ENCODE data around the gene CLTB. TPM values are rescaled to one million over a fixed set of nuclear protein-coding genes. Genes with fewer than 3 reads are reported as not detected.

The CLTB gene
- total and polyA plus RNA-seq, 2 of the 13 experiments (the other 11 are each of a cell fraction or from before 2014, with no cell fraction given): 23.3 to 33.8 TPM

DNA sequence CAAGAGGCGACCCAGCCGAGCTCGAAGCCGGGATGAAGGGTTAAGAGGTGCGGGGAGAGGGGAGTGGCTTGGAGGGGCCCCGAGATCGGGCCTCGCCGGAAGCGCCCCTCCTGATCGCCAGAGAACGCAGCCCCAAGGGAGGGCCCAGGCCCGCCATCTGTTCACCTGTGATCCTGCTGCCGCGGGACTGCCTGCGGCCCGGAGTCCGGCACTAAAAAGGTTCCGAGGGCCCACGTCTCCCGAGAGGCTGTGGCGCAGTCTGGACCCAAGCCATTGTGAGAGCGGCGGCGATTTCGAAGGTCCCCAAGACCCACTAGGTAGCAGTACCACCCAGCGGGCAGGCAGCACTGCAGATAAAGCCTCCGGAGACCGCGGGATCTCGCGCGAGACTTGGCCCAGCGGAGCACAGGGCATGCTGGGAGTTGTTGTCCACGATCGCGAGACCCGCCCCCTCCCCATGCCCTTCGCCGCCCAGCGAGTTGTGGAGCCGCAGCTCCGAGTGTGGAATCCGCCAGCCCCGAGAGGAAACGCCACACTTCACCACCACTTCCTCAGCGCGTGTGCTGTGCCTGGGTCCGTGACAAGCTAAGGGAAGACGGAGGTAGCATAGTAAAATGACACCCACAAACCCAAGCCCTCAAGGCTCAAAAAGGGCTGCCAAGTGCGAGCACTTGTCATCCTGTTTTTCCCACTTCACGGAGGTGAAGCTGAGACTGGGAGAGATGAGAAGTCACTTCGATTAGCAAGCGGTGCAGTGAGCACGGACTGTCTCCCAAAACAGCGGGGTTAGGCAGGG, 54.7 kb downstream of the CLTB start, which contains the start of gene KIAA1191 (continued):
- TF ChIP-seq ZNF335 (CRISPR knock-in tag; IDR thresholded peaks at IDR 0.05) (peak; percentile 93), SRSF9 (IDR thresholded peaks at IDR 0.05; ENCODE audit: borderline replicate concordance, insufficient read depth, low read depth, low read length, poor library complexity, severe bottlenecking) (no peak), NFE2L1 (CRISPR knock-in tag; IDR thresholded peaks at IDR 0.05; ENCODE audit: borderline replicate concordance) (no peak), EEA1 (CRISPR knock-in tag; IDR thresholded peaks at IDR 0.05; ENCODE audit: borderline replicate concordance) (no peak), REXO4 (CRISPR knock-in tag; IDR thresholded peaks at IDR 0.05; ENCODE audit: borderline replicate concordance) (no peak), POLR2G (IDR thresholded peaks at IDR 0.05; ENCODE audit: low read depth, low read length) (peak; percentile 98), HES4 (CRISPR knock-in tag; IDR thresholded peaks at IDR 0.05; ENCODE audit: borderline replicate concordance) (peak; percentile 63; the same call in 1 of the 2 replicates), FOSL1 (CRISPR knock-in tag; IDR thresholded peaks at IDR 0.05; ENCODE audit: borderline replicate concordance) (no peak), ZNF432 (CRISPR knock-in tag; IDR thresholded peaks at IDR 0.05; ENCODE audit: borderline replicate concordance) (no peak), SRSF4 (IDR thresholded peaks at IDR 0.05; ENCODE audit: low read depth, low read length, poor library complexity, severe bottlenecking) (no peak), MED13 (CRISPR knock-in tag; IDR thresholded peaks at IDR 0.05) (no peak), MEIS1 (CRISPR knock-in tag; IDR thresholded peaks at IDR 0.05; ENCODE audit: borderline replicate concordance) (0 out of 2 replicates have a peak, but pooled peaks have one; percentile 34), ATM (IDR thresholded peaks at IDR 0.05; ENCODE audit: borderline replicate concordance) (no peak), ZNF7 (CRISPR knock-in tag; IDR thresholded peaks at IDR 0.05) (0 out of 2 replicates have a peak, but pooled peaks have one; percentile 30), MIER3 (CRISPR knock-in tag; IDR thresholded peaks at IDR 0.05; ENCODE audit: borderline replicate concordance) (peak; percentile 72; the same call in 1 of the 2 replicates)
- TF ChIP-seq, protein P1, sequence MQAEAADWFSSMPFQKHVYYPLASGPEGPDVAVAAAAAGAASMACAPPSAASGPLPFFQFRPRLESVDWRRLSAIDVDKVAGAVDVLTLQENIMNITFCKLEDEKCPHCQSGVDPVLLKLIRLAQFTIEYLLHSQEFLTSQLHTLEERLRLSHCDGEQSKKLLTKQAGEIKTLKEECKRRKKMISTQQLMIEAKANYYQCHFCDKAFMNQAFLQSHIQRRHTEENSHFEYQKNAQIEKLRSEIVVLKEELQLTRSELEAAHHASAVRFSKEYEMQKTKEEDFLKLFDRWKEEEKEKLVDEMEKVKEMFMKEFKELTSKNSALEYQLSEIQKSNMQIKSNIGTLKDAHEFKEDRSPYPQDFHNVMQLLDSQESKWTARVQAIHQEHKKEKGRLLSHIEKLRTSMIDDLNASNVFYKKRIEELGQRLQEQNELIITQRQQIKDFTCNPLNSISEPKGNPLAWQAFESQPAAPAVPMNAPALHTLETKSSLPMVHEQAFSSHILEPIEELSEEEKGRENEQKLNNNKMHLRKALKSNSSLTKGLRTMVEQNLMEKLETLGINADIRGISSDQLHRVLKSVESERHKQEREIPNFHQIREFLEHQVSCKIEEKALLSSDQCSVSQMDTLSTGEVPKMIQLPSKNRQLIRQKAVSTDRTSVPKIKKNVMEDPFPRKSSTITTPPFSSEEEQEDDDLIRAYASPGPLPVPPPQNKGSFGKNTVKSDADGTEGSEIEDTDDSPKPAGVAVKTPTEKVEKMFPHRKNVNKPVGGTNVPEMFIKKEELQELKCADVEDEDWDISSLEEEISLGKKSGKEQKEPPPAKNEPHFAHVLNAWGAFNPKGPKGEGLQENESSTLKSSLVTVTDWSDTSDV (CRISPR knock-in tag; IDR thresholded peaks at IDR 0.05): no peak
- TF ChIP-seq, protein P2, sequence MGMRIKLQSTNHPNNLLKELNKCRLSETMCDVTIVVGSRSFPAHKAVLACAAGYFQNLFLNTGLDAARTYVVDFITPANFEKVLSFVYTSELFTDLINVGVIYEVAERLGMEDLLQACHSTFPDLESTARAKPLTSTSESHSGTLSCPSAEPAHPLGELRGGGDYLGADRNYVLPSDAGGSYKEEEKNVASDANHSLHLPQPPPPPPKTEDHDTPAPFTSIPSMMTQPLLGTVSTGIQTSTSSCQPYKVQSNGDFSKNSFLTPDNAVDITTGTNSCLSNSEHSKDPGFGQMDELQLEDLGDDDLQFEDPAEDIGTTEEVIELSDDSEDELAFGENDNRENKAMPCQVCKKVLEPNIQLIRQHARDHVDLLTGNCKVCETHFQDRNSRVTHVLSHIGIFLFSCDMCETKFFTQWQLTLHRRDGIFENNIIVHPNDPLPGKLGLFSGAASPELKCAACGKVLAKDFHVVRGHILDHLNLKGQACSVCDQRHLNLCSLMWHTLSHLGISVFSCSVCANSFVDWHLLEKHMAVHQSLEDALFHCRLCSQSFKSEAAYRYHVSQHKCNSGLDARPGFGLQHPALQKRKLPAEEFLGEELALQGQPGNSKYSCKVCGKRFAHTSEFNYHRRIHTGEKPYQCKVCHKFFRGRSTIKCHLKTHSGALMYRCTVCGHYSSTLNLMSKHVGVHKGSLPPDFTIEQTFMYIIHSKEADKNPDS (CRISPR knock-in tag; IDR thresholded peaks at IDR 0.05): no peak
- TF ChIP-seq, protein P3, sequence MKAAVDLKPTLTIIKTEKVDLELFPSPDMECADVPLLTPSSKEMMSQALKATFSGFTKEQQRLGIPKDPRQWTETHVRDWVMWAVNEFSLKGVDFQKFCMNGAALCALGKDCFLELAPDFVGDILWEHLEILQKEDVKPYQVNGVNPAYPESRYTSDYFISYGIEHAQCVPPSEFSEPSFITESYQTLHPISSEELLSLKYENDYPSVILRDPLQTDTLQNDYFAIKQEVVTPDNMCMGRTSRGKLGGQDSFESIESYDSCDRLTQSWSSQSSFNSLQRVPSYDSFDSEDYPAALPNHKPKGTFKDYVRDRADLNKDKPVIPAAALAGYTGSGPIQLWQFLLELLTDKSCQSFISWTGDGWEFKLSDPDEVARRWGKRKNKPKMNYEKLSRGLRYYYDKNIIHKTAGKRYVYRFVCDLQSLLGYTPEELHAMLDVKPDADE (CRISPR knock-in tag; IDR thresholded peaks at IDR 0.05): no peak
- TF ChIP-seq, protein P4, sequence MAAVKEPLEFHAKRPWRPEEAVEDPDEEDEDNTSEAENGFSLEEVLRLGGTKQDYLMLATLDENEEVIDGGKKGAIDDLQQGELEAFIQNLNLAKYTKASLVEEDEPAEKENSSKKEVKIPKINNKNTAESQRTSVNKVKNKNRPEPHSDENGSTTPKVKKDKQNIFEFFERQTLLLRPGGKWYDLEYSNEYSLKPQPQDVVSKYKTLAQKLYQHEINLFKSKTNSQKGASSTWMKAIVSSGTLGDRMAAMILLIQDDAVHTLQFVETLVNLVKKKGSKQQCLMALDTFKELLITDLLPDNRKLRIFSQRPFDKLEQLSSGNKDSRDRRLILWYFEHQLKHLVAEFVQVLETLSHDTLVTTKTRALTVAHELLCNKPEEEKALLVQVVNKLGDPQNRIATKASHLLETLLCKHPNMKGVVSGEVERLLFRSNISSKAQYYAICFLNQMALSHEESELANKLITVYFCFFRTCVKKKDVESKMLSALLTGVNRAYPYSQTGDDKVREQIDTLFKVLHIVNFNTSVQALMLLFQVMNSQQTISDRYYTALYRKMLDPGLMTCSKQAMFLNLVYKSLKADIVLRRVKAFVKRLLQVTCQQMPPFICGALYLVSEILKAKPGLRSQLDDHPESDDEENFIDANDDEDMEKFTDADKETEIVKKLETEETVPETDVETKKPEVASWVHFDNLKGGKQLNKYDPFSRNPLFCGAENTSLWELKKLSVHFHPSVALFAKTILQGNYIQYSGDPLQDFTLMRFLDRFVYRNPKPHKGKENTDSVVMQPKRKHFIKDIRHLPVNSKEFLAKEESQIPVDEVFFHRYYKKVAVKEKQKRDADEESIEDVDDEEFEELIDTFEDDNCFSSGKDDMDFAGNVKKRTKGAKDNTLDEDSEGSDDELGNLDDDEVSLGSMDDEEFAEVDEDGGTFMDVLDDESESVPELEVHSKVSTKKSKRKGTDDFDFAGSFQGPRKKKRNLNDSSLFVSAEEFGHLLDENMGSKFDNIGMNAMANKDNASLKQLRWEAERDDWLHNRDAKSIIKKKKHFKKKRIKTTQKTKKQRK (IDR thresholded peaks at IDR 0.05; ENCODE audit: low read length): no peak

Data from HepG2 (cell line).